ENCODE data around the gene ABHD12. TPM values are rescaled to one million over a fixed set of nuclear protein-coding genes. Genes with fewer than 3 reads are reported as not detected.

Gene ABHD12
- total and polyA plus RNA-seq, 3 experiments from 2014 or later: 27.3 to 35.0 (median 27.6) TPM

GRCh38 chr20:25254986-25255680 lies 135.5 kb downstream of the ABHD12 start:
- Histone ChIP-seq H3K4me1 (ENCODE audit: insufficient read depth, low read length) (peaks cover 16% of the 10 kb centered on the region), H3K27ac (ENCODE audit: low read depth, low read length) (no peak overlapping the region), H3K4me3 (ENCODE audit: low read length) (no peak overlapping the region), H3K27me3 (ENCODE audit: insufficient read depth, low read length, poor library complexity, severe bottlenecking) (no peaks in the 10 kb centered on the region), H3K36me3 (ENCODE audit: insufficient read depth, low read length) (no peaks in the 10 kb centered on the region), H3K9me3 (ENCODE audit: low read length) (no peaks in the 10 kb centered on the region)
- POLR2A ChIA-PET: no interaction called here
- no peaks in the 10 kb centered on the region for H3K9me3 Mint-ChIP-seq
- H3K4me1 Mint-ChIP-seq: peaks cover 32 to 69% (median 50%) of the 10 kb centered on the region in 3 donors
- no peak for DNase-seq
- no peaks in the 10 kb centered on the region for H3K27me3 Mint-ChIP-seq
- H3K27ac Mint-ChIP-seq: no peak overlapping the region
- peaks cover 4 to 27% (median 10%) of the 10 kb centered on the region in 3 donors for H3K36me3 Mint-ChIP-seq
- CTCF ChIA-PET: interaction anchor here (0.7 kb wide), 1 partner anchor 19 kb away, joined by 3 read pairs; no protein-coding TSS in a partner anchor
- no peak overlapping the region for H3K4me3 Mint-ChIP-seq

DNA sequence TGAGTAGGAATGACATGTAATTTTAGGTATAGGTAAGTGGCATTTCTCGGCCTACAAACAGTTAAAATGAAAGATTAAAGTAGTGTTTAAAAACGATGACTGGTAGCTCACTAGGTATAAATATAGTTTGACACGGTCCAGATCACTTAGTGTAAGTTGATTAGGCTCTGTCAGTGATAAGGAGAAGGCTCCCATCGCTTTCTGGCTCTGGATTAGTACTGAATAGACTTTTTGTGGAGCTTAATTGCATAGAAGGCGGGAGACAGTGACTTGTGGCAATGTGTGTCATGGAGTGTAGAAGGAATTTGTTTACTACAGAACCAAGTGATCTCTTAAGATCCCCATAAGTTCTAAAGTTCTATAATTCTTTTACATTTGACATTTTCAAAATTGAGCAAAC lies 136.1 kb downstream of the ABHD12 start:
- H3K9me3 ChIP-seq (ENCODE audit: low read length): no peaks in the 10 kb centered on the region
- CTCF ChIA-PET: no interaction called here
- DNase-seq: no peak
- H3K27me3 ChIP-seq (ENCODE audit: insufficient read depth, low read length, poor library complexity, severe bottlenecking): no peaks in the 10 kb centered on the region
- H3K27me3 Mint-ChIP-seq: no peaks in the 10 kb centered on the region
- POLR2A ChIA-PET: no interaction called here
- no peaks in the 10 kb centered on the region for H3K36me3 ChIP-seq (ENCODE audit: insufficient read depth, low read length)
- H3K27ac ChIP-seq (ENCODE audit: low read depth, low read length): no peak overlapping the region
- peak overlapping the region in 1 of 7 donors; percentile 45 for H3K4me3 Mint-ChIP-seq
- H3K4me3 ChIP-seq (ENCODE audit: low read length): no peak overlapping the region
- H3K9me3 Mint-ChIP-seq: no peaks in the 10 kb centered on the region
- H3K4me1 ChIP-seq (ENCODE audit: insufficient read depth, low read length): peaks cover 13% of the 10 kb centered on the region
- H3K36me3 Mint-ChIP-seq: peaks cover 4 to 22% (median 4%) of the 10 kb centered on the region in 3 donors
- peak overlapping the region in 1 of 8 donors; percentile 3 for H3K27ac Mint-ChIP-seq
- peaks cover 30 to 69% (median 49%) of the 10 kb centered on the region in 3 donors for H3K4me1 Mint-ChIP-seq

GRCh38 chr20:25253606-25254275 lies 136.9 kb downstream of the ABHD12 start:
- H3K4me3 Mint-ChIP-seq: peak overlapping the region in 1 of 7 donors; percentile 27
- H3K27me3 Mint-ChIP-seq: no peaks in the 10 kb centered on the region
- Histone ChIP-seq H3K36me3 (ENCODE audit: insufficient read depth, low read length) (no peaks in the 10 kb centered on the region), H3K27ac (ENCODE audit: low read depth, low read length) (no peak overlapping the region), H3K9me3 (ENCODE audit: low read length) (no peaks in the 10 kb centered on the region), H3K27me3 (ENCODE audit: insufficient read depth, low read length, poor library complexity, severe bottlenecking) (no peaks in the 10 kb centered on the region), H3K4me1 (ENCODE audit: insufficient read depth, low read length) (peaks cover 16% of the 10 kb centered on the region), H3K4me3 (ENCODE audit: low read length) (no peak overlapping the region)
- peaks cover 34 to 69% (median 53%) of the 10 kb centered on the region in 3 donors for H3K4me1 Mint-ChIP-seq
- CTCF ChIA-PET: no interaction called here
- no peaks in the 10 kb centered on the region for H3K9me3 Mint-ChIP-seq
- DNase-seq: no peak
- POLR2A ChIA-PET: no interaction called here
- peaks cover 0 to 17% (median 4%) of the 10 kb centered on the region in 3 donors for H3K36me3 Mint-ChIP-seq
- H3K27ac Mint-ChIP-seq: no peak overlapping the region

- Mint-ChIP-seq H3K4me1 (peaks cover 35 to 65% (median 54%) of the 10 kb centered on the region in 3 donors), H3K9me3 (no peaks in the 10 kb centered on the region), H3K4me3 (no peak overlapping the region), H3K36me3 (peaks cover 0 to 18% (median 4%) of the 10 kb centered on the region in 3 donors), H3K27me3 (no peaks in the 10 kb centered on the region), H3K27ac (peak overlapping the region in 3 of 8 donors; percentile 17 to 50 (median 26))
- no peaks in the 10 kb centered on the region for H3K36me3 ChIP-seq (ENCODE audit: insufficient read depth, low read length)
- H3K27me3 ChIP-seq (ENCODE audit: insufficient read depth, low read length, poor library complexity, severe bottlenecking): no peaks in the 10 kb centered on the region
- no peak for DNase-seq
- ChIA-PET POLR2A (no interaction called here), CTCF (no interaction called here)
- no peaks in the 10 kb centered on the region for H3K9me3 ChIP-seq (ENCODE audit: low read length)
- no peak overlapping the region for H3K27ac ChIP-seq (ENCODE audit: low read depth, low read length)
- H3K4me1 ChIP-seq (ENCODE audit: insufficient read depth, low read length): peaks cover 16% of the 10 kb centered on the region
- H3K4me3 ChIP-seq (ENCODE audit: low read length): no peak overlapping the region
Observed at GRCh38 chr20:25252686-25253421, 137.8 kb downstream of the ABHD12 start.

GRCh38 chr20:25252230-25252651 lies 138.4 kb downstream of the ABHD12 start:
- DNase-seq: no peak
- H3K27ac Mint-ChIP-seq: peak overlapping the region in 1 of 8 donors; percentile 17
- no peaks in the 10 kb centered on the region for H3K9me3 ChIP-seq (ENCODE audit: low read length)
- POLR2A ChIA-PET: no interaction called here
- H3K4me1 ChIP-seq (ENCODE audit: insufficient read depth, low read length): peaks cover 17% of the 10 kb centered on the region
- peaks cover 0 to 17% (median 4%) of the 10 kb centered on the region in 3 donors for H3K36me3 Mint-ChIP-seq
- peak overlapping the region in 1 of 7 donors; percentile 16 for H3K4me3 Mint-ChIP-seq
- H3K36me3 ChIP-seq (ENCODE audit: insufficient read depth, low read length): no peaks in the 10 kb centered on the region
- CTCF ChIA-PET: no interaction called here
- no peaks in the 10 kb centered on the region for H3K9me3 Mint-ChIP-seq
- no peak overlapping the region for H3K27ac ChIP-seq (ENCODE audit: low read depth, low read length)
- peaks cover 32 to 59% (median 51%) of the 10 kb centered on the region in 3 donors for H3K4me1 Mint-ChIP-seq
- H3K4me3 ChIP-seq (ENCODE audit: low read length): no peak overlapping the region
- no peaks in the 10 kb centered on the region for H3K27me3 ChIP-seq (ENCODE audit: insufficient read depth, low read length, poor library complexity, severe bottlenecking)
- H3K27me3 Mint-ChIP-seq: no peaks in the 10 kb centered on the region

DNA sequence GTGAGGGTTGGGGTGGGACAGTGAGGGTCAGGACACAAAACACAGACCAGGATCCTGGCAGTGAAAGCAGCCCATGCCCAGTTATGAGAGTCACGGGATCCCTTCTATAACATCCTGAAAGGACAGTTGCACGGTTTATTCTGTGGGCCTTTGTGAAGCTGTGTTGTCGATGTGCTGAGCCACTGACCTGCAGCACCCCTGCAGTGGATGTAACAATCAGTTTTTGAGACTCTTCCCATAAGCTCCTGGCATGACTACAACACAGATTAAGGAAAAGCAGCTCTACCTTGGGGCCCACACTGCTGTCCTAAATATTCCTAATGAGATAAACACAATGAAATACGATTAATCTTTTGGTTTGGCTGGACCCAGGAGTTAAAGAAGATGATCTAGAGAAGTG lies 139.1 kb downstream of the ABHD12 start:
- CTCF ChIA-PET: no interaction called here
- Mint-ChIP-seq H3K36me3 (peaks cover 0 to 19% (median 4%) of the 10 kb centered on the region in 3 donors), H3K4me3 (peak overlapping the region in 2 of 7 donors; percentile 23 to 67), H3K27me3 (no peaks in the 10 kb centered on the region), H3K9me3 (no peaks in the 10 kb centered on the region), H3K27ac (peak overlapping the region in 2 of 8 donors; percentile 46 to 50), H3K4me1 (peaks cover 38 to 64% (median 55%) of the 10 kb centered on the region in 3 donors)
- Histone ChIP-seq H3K9me3 (ENCODE audit: low read length) (no peaks in the 10 kb centered on the region), H3K4me1 (ENCODE audit: insufficient read depth, low read length) (peaks cover 24% of the 10 kb centered on the region), H3K36me3 (ENCODE audit: insufficient read depth, low read length) (no peaks in the 10 kb centered on the region), H3K27me3 (ENCODE audit: insufficient read depth, low read length, poor library complexity, severe bottlenecking) (no peaks in the 10 kb centered on the region), H3K4me3 (ENCODE audit: low read length) (no peak overlapping the region), H3K27ac (ENCODE audit: low read depth, low read length) (no peak overlapping the region)
- no peak for DNase-seq
- POLR2A ChIA-PET: interaction anchor here (0.6 kb wide), 1 partner anchor 142 kb away, joined by 4 read pairs; no protein-coding TSS in a partner anchor

GRCh38 chr20:25251019-25251418 lies 139.6 kb downstream of the ABHD12 start:
- DNase-seq: no peak
- Histone ChIP-seq H3K27ac (ENCODE audit: low read depth, low read length) (no peak overlapping the region), H3K4me1 (ENCODE audit: insufficient read depth, low read length) (peaks cover 25% of the 10 kb centered on the region), H3K27me3 (ENCODE audit: insufficient read depth, low read length, poor library complexity, severe bottlenecking) (no peaks in the 10 kb centered on the region), H3K9me3 (ENCODE audit: low read length) (no peaks in the 10 kb centered on the region), H3K36me3 (ENCODE audit: insufficient read depth, low read length) (no peaks in the 10 kb centered on the region), H3K4me3 (ENCODE audit: low read length) (no peak overlapping the region)
- ChIA-PET POLR2A (interaction anchor here (0.6 kb wide), 1 partner anchor 142 kb away, joined by 4 read pairs; no protein-coding TSS in a partner anchor), CTCF (no interaction called here)
- Mint-ChIP-seq H3K4me3 (peak overlapping the region in 2 of 7 donors; percentile 57 to 67), H3K9me3 (no peaks in the 10 kb centered on the region), H3K36me3 (peaks cover 0 to 19% (median 4%) of the 10 kb centered on the region in 3 donors), H3K27me3 (no peaks in the 10 kb centered on the region), H3K27ac (peak overlapping the region in 1 of 8 donors; percentile 14), H3K4me1 (peaks cover 44 to 66% (median 59%) of the 10 kb centered on the region in 3 donors)

Data from CD8-positive, alpha-beta memory T cell (primary cell).